Kidney epithelial cell (primary cell): ENCODE results near the gene DNAJC11. TPM values are rescaled to one million over a fixed set of nuclear protein-coding genes. Genes with fewer than 3 reads are reported as not detected.

Experiments used
- DNase-seq: peaks from one replicate; pipeline ENCODE4 v3.0.0-alpha.2; 2010; ENCODE audit warnings: low read depth
- H3K27me3 ChIP-seq: 2 replicates; pipeline ENCODE4 v1.6.0; 2011; ENCODE audit warnings: low read length; ENCODE audit not compliant: control insufficient read depth, insufficient read depth
- H3K36me3 ChIP-seq: 2 replicates; pipeline ENCODE4 v1.5.1; 2011; ENCODE audit warnings: low read length; ENCODE audit not compliant: control insufficient read depth, insufficient read depth
- H3K4me3 ChIP-seq: 2 replicates; pipeline ENCODE4 v1.5.1; 2011; ENCODE audit warnings: low read depth, mild to moderate bottlenecking, control low read depth, low read length
- total RNA-seq: library from RNA; depleted of rRNA; stranded (reverse); fragments of >200 nt; gene quantifications from 2 replicates; pipeline ENCODE4 v1.2.3, GENCODE V29; 2015
- TF ChIP-seq, protein P1 (sequence below): IDR thresholded peaks from 2 replicates; pipeline ENCODE4 v1.5.1; 2011; ENCODE audit warnings: mild to moderate bottlenecking, moderate library complexity, low read length, control low read depth, inconsistent platforms; ENCODE audit not compliant: insufficient read depth, poor library complexity, severe bottlenecking

Gene DNAJC11
- total RNA-seq, 1 donor from 2014 or later: 35.6 TPM

DNA sequence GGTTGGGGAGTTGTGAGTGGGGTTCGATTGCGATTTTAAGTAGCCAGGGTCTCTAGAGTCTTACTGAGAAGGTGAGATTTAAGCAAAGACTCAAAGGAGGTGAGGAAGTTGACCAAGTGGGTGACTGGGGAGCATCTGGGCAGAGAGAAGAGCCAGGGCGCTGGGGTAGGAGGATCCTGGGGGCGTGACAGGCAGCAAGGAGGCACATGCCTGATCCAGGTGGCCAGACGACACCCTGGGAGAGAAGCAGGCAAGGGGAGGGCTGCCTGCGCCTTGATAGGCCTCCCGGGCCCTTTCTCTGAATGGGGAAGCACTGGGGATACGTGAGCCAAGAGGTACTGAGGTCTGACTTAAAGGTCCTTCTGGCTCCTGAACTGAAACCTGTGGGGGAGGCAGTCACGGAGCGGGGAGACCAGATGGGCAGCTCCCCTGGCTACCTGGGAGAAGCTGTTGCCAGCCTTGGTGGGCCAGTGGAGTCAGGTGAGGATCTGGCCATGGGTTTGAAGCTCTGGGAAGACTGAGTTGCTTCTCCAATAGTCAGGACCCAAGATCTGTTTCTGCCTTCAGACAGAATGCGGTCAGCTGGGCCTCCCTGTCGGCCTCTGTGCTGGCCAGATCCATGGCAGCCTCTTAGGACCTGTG, 116.4 kb downstream of the DNAJC11 start:
- TF ChIP-seq, protein P1, sequence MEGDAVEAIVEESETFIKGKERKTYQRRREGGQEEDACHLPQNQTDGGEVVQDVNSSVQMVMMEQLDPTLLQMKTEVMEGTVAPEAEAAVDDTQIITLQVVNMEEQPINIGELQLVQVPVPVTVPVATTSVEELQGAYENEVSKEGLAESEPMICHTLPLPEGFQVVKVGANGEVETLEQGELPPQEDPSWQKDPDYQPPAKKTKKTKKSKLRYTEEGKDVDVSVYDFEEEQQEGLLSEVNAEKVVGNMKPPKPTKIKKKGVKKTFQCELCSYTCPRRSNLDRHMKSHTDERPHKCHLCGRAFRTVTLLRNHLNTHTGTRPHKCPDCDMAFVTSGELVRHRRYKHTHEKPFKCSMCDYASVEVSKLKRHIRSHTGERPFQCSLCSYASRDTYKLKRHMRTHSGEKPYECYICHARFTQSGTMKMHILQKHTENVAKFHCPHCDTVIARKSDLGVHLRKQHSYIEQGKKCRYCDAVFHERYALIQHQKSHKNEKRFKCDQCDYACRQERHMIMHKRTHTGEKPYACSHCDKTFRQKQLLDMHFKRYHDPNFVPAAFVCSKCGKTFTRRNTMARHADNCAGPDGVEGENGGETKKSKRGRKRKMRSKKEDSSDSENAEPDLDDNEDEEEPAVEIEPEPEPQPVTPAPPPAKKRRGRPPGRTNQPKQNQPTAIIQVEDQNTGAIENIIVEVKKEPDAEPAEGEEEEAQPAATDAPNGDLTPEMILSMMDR: no peak
- no peaks in the 10 kb centered on the region for H3K27me3 ChIP-seq
- no peak overlapping the region for H3K4me3 ChIP-seq
- peaks cover 4% of the 10 kb centered on the region for H3K36me3 ChIP-seq
- DNase-seq: no peak

Other genes starting within 250 kb of the DNAJC11 start
- 18.2 and 20.2 TPM in 2 replicates for gene TNFRSF25, start 235.6 kb downstream of the DNAJC11 start, total RNA-seq
- 24.3 and 26.4 TPM in 2 replicates for gene PLEKHG5, start 210.1 kb downstream of the DNAJC11 start, total RNA-seq
- 30.3 and 32.5 TPM in 2 replicates for gene NOL9, start 147.3 kb downstream of the DNAJC11 start, total RNA-seq
- not detected in 2 replicates for gene TAS1R1, start 146.5 kb downstream of the DNAJC11 start, total RNA-seq
- 14.2 and 18.9 TPM in 2 replicates for gene ZBTB48, start 121.8 kb downstream of the DNAJC11 start, total RNA-seq
- 69.5 and 77.4 TPM in 2 replicates for gene KLHL21, start 98.9 kb downstream of the DNAJC11 start, total RNA-seq
- 8.0 and 8.8 TPM in 2 replicates for gene PHF13, start 88.1 kb downstream of the DNAJC11 start, total RNA-seq
- 19.0 and 29.4 TPM in 2 replicates for gene THAP3, start 76.9 kb downstream of the DNAJC11 start, total RNA-seq
- gene CAMTA1, start 83.6 kb upstream of the DNAJC11 start, total RNA-seq: 74.6 and 76.5 TPM in 2 replicates